Hypothalamus (tissue), 51 donors: ENCODE results near the gene AGAP4.
"Not testable (repeated sequence)": the region's sequence is repeated elsewhere in the genome, so short reads cannot be mapped to it uniquely, and the experiment has no call there.

Source experiments
- DNase-seq, 51 donors: peaks; one replicate each; lab custom pipeline; 2025; lab: John Stamatoyannopoulos, UW

AGAP4 gene

GRCh38 chr10:45847400-45847799 lies at the start of gene AGAP4:
Gene AGAP4, minus strand, starts transcription at chr10:45847500. Its CDS starts 153 bp downstream, at chr10:45847347.
- DNase-seq = not testable (repeated sequence)

DNA sequence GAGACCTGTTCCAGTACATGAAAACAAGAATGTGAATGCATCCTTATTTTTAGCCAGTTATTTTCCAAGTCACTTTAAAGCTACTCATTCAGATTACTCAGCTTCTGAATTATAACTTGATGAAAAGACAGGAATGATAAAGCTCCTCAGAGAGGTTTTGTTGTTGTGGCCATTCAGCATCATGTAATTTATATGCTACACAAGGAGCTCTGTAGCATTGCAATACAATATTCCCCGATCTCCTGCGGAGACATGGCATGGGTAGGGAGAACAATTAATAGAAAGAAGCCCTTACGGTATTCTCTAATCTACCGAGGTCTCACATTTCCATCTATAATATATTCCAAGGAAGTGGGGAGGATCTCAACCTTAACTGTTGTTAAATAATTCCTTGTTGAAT lies 43.4 kb upstream of the AGAP4 start:
- not testable (repeated sequence) for DNase-seq

GRCh38 chr10:45889539-45890230 lies 42.4 kb upstream of the AGAP4 start:
- not testable (repeated sequence) for DNase-seq

DNA sequence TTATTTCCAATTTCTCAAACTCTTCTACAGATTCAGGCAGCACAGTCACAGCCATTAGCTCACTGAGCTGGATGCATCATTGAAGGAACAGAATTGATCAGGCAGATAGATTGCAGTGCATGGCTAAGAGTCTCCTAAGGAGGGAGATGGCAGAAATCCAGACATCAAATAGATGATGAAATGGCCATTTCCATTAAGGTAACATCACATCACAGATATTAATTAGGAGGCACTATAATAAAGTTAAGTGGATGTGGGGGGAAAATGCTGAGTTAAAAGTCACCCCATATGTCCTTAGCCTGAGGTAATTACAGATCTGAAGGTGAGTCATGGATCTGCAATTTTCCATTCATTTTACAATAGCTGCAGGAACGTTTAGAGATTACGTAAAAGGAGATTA lies 35.6 kb upstream of the AGAP4 start:
- not testable (repeated sequence) for DNase-seq

DNA sequence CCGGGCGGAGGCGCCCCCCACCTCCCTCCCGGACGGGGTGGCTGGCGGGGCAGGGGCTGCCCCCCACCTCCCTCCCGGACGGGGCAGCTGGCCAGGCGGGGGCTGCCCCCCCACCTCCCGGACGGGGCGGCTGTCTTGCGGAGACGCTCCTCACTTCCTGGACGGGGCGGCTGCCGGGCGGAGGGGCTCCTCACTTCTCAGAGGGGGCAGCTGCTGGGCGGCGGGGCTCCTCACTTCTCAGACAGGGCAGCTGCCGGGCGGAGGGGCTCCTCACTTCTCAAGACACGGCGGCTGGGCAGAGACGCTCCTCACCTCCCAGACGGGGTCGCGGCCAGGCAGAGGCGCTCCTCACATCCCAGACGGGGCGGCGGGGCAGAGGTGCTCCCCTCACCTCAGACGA lies 18.1 kb upstream of the AGAP4 start:
- DNase-seq = not testable (repeated sequence)

- not testable (repeated sequence) for DNase-seq
Measured at GRCh38 chr10:45864264-45864663, 17.0 kb upstream of the AGAP4 start.

- not testable (repeated sequence) for DNase-seq
Measured at GRCh38 chr10:45863632-45864031, 16.3 kb upstream of the AGAP4 start.

- not testable (repeated sequence) for DNase-seq
Measured at GRCh38 chr10:45857931-45858330, 10.6 kb upstream of the AGAP4 start.

GRCh38 chr10:45848467-45848866 lies 1.2 kb upstream of the AGAP4 start:
- not testable (repeated sequence) for DNase-seq

- not testable (repeated sequence) for DNase-seq
Measured at GRCh38 chr10:45822918-45823317, 24.4 kb downstream of the AGAP4 start.

GRCh38 chr10:45820107-45820830 lies 27.0 kb downstream of the AGAP4 start:
- DNase-seq = not testable (repeated sequence)

- no peak for DNase-seq
Measured at GRCh38 chr10:45819552-45819951, 27.7 kb downstream of the AGAP4 start.

GRCh38 chr10:45817912-45818311 lies 29.4 kb downstream of the AGAP4 start:
- no peak for DNase-seq

DNA sequence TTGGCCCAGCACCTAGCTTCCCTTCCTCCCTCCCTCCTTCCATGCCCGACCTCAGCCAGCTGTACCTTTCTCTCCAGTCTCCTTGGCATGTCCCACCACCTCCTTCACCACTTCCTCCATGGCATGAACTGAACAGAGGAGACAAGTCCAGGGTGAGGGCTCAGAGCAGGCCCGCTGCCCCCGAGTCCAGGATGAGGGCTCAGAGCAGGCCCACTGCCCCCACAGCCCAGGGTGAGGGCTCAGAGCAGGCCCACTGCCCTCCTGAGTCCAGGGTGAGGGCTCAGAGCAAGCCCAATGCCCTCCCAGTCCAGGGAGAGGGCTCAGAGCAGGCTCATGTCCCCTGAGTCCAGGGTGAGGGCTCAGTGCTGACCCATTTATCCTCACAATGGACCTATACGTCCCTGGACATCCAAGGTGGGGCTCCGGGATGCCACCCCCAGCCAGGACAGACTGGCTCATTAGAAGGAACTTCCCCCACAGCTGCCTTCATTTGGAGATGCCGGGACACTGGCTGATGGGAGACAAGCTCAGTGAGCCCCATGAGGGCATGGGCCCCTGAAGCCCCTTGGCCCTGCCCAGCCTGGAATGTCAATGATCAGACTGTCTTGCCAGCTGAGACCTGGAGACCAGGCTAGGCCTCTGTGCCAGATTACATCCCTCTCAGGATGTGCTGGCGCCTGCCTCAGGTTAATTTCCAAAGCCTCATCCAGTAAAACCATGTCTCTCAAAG lies 30.0 kb downstream of the AGAP4 start:
- no peak for DNase-seq

DNA sequence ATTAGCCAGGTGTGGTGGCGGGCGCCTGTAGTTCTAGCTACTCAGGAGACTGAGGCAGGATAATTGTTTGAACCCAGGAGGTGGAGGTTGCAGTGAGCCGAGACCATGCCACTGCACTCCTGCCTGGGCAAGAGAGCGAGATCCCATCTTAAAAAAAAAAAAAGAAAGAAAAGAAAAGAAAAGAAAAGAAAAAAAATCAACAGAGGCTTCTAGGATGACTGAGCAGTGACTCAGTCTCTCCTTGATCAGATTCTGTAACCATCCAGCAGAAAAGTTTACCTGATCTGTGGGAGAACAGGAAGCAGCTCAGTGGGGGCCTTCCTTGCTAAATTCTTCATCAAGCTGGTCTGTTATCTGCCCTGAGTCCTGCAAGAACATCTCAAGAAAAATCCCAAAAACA lies 33.2 kb downstream of the AGAP4 start:
- not testable (repeated sequence) for DNase-seq

- DNase-seq = not testable (repeated sequence)
Measured at GRCh38 chr10:45812959-45813358, 34.3 kb downstream of the AGAP4 start.

DNA sequence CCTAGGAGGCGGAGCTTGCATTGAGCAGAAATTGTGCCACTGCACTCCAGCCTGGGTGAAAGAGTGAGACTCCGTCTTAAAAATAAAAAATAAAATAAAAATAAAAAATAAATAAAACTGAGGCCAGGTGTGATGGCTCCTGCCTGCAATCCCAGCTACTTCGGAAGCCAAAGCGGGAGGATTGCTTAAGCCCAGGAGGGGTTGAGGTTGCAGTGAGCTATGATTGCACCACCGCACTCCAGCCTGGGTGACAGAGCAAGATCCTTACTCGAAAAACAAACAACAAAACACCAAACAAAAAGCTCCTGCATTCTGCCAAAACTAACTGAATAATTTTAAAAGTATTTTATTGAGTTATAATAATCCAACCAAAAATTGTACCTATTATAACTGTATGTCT lies 36.2 kb downstream of the AGAP4 start:
- DNase-seq = no peak

DNA sequence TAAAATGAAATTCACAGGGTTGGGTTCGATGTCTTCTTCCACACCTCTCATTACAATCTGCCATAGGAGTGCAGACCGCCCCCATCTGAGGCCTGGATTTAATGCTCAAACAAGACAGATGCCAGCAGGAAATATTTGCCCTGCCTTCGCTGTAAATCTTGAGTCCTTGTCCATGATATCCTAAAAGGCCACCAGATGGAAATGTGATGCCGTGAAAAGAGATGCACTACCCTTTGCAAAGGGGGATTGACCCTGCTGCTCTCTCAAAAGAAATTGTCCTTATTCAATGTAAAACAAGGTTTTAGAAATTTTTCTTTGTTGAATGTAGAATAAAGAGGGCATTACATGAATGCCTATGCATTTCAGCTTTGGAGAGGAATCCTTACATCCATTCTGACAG lies 37.5 kb downstream of the AGAP4 start:
- DNase-seq = peak in 1 of 51 donors; percentile 6

- not testable (repeated sequence) for DNase-seq
Measured at GRCh38 chr10:45804996-45805395, 42.3 kb downstream of the AGAP4 start.

DNA sequence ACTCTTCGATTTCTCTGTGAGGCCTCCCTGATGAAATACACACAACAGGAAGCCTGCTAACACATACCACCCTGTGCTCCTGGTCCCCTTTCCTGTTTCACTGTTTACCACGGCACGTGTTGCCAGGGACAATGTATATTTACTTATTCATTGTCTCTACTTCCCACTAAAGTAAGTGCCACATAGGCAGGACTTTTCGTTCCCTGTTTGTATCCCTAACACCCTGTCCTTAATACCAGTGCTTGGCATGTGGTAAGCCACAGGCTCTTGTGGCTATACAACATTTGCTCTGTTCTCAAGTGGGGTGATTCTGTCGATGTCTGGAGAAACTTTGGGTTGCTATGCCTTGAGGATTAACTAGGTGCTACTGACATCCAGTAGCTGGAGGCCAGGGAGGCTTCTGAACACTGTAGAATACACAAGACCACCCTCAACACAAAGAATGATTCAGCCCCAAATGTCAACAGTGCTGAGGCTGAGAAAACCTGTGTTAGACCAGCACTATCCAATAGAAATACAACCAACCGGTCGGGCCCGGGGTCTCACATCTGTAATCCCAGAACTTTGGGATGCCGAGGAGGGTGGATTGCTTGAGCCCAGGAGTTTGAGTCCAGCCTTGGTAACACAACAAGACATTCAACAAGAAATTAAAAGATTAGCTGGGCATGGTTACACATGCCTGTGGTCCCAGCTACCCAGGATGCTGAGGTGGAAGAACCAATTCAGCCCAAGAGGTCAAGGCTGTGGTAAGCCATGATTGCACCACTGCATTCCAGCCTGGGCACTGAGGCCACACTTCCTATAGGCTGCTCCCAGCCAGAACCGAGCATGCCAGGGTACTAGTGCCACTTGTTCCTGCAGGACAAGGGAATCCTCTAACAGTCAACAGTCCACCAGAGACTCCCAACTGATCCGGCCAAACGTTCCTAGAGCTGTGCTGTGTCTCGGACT lies 44.0 kb downstream of the AGAP4 start:
- not testable (repeated sequence) for DNase-seq
